Activated T-helper 1 cell treated with anti-CD3 and anti-CD28 coated beads, Interleukin-12 subunit alpha, Interleukin-12 subunit beta, Interleukin-2, Interleukin-4 antibody, amounts not matched to agents 30 ng/mL and 10 ng/mL and 1 ng/mL, durations not matched to agents 14 hours and 24 hours and 36 hours (primary cell): Measurements from ENCODE around the gene SCUBE3. TPM values are rescaled to one million over a fixed set of nuclear protein-coding genes. Genes with fewer than 3 reads are reported as not detected.

Source experiments
- DNase-seq: peaks from one replicate; pipeline ENCODE4 v3.0.0; 2021; ENCODE audit warnings: low spot score
- H3K27ac Mint-ChIP-seq: one replicate; pipeline ENCODE4 v1.8.0; 2021; ENCODE audit warnings: mild to moderate bottlenecking, mixed read lengths
- H3K27me3 Mint-ChIP-seq: one replicate; pipeline ENCODE4 v1.8.0; 2022; ENCODE audit warnings: mild to moderate bottlenecking, moderate library complexity, mixed read lengths; ENCODE audit not compliant: insufficient read depth
- H3K36me3 Mint-ChIP-seq: one replicate; pipeline ENCODE4 v1.8.0; 2021; ENCODE audit warnings: low read depth, mixed read lengths
- H3K4me1 Mint-ChIP-seq: one replicate; pipeline ENCODE4 v1.8.0; 2021; ENCODE audit warnings: low read depth, mixed read lengths
- H3K4me3 Mint-ChIP-seq: one replicate; pipeline ENCODE4 v1.8.0; 2021; ENCODE audit warnings: mild to moderate bottlenecking, moderate library complexity, mixed read lengths
- H3K9me3 Mint-ChIP-seq: one replicate; pipeline ENCODE4 v1.8.0; 2021; ENCODE audit warnings: mixed read lengths
- intact Hi-C: fragments of 100-400 bp; cut with micrococcal nuclease; formaldehyde crosslinking; loops from one replicate; pipeline ENCODE4 v1.15.1; 2024
- total RNA-seq: library from RNA; stranded (reverse); gene quantifications from 2 replicates; pipeline ENCODE4 v1.2.3, GENCODE V29; 2022

Gene SCUBE3
- total RNA-seq, 1 donor from 2014 or later: not detected

- Mint-ChIP-seq H3K27me3 (peaks cover 3% of the 10 kb centered on the region), H3K4me1 (peaks cover 7% of the 10 kb centered on the region), H3K4me3 (no peak overlapping the region), H3K27ac (no peak overlapping the region), H3K36me3 (peaks cover 2% of the 10 kb centered on the region), H3K9me3 (no peaks in the 10 kb centered on the region)
- peak; percentile 61 for DNase-seq
- intact Hi-C loops: loop anchor here (1.0 to 10.0 kb wide), 6 partner anchors 36 to 780 kb away; partner anchors contain the start of genes ANKS1A and TAF11
These were observed 27.4 kb downstream of the SCUBE3 start for GRCh38 chr6:35240838-35241801.

DNA sequence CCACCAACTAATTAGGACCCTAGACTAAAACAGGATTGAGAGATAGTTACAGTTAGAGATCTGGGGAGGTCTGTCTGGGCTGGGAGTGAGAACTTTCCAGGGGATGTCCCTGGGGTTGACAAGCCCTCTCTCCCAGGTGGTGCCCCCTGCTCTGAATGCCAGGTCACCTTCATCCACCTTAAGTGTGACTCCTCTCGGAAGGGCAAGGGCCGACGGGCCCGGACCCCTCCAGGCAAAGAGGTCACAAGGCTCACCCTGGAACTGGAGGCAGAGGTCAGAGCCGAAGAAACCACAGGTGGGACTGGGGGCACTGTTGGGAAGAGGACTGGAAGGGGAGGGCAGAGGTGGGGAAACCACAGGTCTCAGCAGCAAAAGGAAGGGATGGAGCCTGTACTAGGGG is 28.7 kb downstream of the SCUBE3 start:
- peaks cover 2% of the 10 kb centered on the region for H3K36me3 Mint-ChIP-seq
- intact Hi-C loops: loop anchor here (10.0 kb wide), 1 partner anchor 358 kb away; the partner anchor contains the start of genes ANKS1A and TAF11
- peaks cover 3% of the 10 kb centered on the region for H3K27me3 Mint-ChIP-seq

DNA sequence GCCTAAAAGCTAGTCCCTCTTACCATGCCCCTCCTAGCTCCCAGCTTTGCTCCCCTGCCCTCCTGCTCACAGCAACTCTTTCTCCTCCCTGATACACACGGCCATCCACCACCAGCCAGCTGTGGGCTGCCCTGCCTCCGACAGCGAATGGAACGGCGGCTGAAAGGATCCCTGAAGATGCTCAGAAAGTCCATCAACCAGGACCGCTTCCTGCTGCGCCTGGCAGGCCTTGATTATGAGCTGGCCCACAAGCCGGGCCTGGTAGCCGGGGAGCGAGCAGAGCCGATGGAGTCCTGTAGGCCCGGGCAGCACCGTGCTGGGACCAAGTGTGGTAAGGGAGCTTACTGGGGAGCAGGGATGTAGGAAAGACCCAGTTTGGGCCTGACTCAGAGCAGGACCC is 29.1 kb downstream of the SCUBE3 start:
- Mint-ChIP-seq H3K4me1 (peaks cover 11% of the 10 kb centered on the region), H3K27me3 (peaks cover 3% of the 10 kb centered on the region), H3K9me3 (no peaks in the 10 kb centered on the region), H3K36me3 (peaks cover 2% of the 10 kb centered on the region), H3K27ac (no peak overlapping the region), H3K4me3 (no peak overlapping the region)
- intact Hi-C loops: loop anchor here (10.0 kb wide), 1 partner anchor 358 kb away; the partner anchor contains the start of genes ANKS1A and TAF11
- DNase-seq: no peak

More for the DNA sequence above, 28.7 kb downstream of the SCUBE3 start:
- peaks cover 7% of the 10 kb centered on the region for H3K4me1 Mint-ChIP-seq
- H3K9me3 Mint-ChIP-seq: no peaks in the 10 kb centered on the region
- H3K27ac Mint-ChIP-seq: no peak overlapping the region
- H3K4me3 Mint-ChIP-seq: no peak overlapping the region
- DNase-seq: no peak

- Mint-ChIP-seq H3K9me3 (no peaks in the 10 kb centered on the region), H3K27ac (no peak overlapping the region), H3K36me3 (peaks cover 2% of the 10 kb centered on the region), H3K4me1 (peaks cover 17% of the 10 kb centered on the region), H3K27me3 (no peaks in the 10 kb centered on the region), H3K4me3 (no peak overlapping the region)
- no peak for DNase-seq
- intact Hi-C loops: loop anchor here (10.0 kb wide), 1 partner anchor 359 kb away; the partner anchor contains the start of genes ANKS1A and TAF11
These were observed 29.7 kb downstream of the SCUBE3 start for GRCh38 chr6:35243386-35243958.

- peaks cover 2% of the 10 kb centered on the region for H3K36me3 Mint-ChIP-seq
- H3K27ac Mint-ChIP-seq: no peak overlapping the region
- DNase-seq: no peak
- H3K9me3 Mint-ChIP-seq: no peaks in the 10 kb centered on the region
- intact Hi-C loops: loop anchor here (10.0 kb wide), 1 partner anchor 360 kb away; the partner anchor contains the start of genes ANKS1A and TAF11
- no peak overlapping the region for H3K4me3 Mint-ChIP-seq
- peaks cover 24% of the 10 kb centered on the region for H3K4me1 Mint-ChIP-seq
- H3K27me3 Mint-ChIP-seq: no peaks in the 10 kb centered on the region
These were observed 30.8 kb downstream of the SCUBE3 start for GRCh38 chr6:35244551-35244950.

GRCh38 chr6:35247642-35248231 is 34.0 kb downstream of the SCUBE3 start:
- intact Hi-C loops: loop anchor here (10.0 kb wide), 1 partner anchor 363 kb away; the partner anchor contains the start of genes ANKS1A and TAF11
- DNase-seq: no peak
- Mint-ChIP-seq H3K4me1 (peaks cover 27% of the 10 kb centered on the region), H3K4me3 (peak overlapping the region; percentile 2), H3K27ac (peak overlapping the region; percentile 0), H3K27me3 (no peaks in the 10 kb centered on the region), H3K36me3 (peaks cover 2% of the 10 kb centered on the region), H3K9me3 (no peaks in the 10 kb centered on the region)

DNA sequence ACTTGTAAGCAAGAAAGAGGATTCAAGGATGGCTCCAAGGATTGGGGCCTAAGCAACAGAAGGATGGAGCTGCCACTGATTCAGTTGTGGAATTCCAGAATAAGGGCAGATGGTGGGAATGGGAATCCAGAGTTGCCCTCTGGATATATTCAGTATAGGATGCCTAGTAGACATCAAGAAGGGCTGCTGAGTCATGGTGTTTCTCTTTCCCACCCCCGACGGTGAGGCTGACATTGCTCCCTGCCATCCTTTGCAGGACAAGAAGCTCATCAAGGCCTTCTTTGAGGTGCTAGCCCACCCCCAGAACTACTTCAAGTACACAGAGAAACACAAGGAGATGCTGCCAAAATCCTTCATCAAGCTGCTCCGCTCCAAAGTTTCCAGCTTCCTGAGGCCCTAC is 34.5 kb downstream of the SCUBE3 start:
- Mint-ChIP-seq H3K27ac (peak overlapping the region; percentile 0), H3K4me3 (no peak overlapping the region), H3K27me3 (no peaks in the 10 kb centered on the region), H3K4me1 (peaks cover 27% of the 10 kb centered on the region), H3K36me3 (peaks cover 2% of the 10 kb centered on the region), H3K9me3 (no peaks in the 10 kb centered on the region)
- intact Hi-C loops: loop anchor here (10.0 kb wide), 1 partner anchor 363 kb away; the partner anchor contains the start of genes ANKS1A and TAF11
- no peak for DNase-seq

GRCh38 chr6:35248965-35249364 is 35.2 kb downstream of the SCUBE3 start:
- intact Hi-C loops: loop anchor here (10.0 kb wide), 1 partner anchor 364 kb away; the partner anchor contains the start of genes ANKS1A and TAF11
- peaks cover 27% of the 10 kb centered on the region for H3K4me1 Mint-ChIP-seq
- no peaks in the 10 kb centered on the region for H3K27me3 Mint-ChIP-seq
- H3K27ac Mint-ChIP-seq: no peak overlapping the region
- DNase-seq: no peak
- H3K4me3 Mint-ChIP-seq: no peak overlapping the region
- peaks cover 2% of the 10 kb centered on the region for H3K36me3 Mint-ChIP-seq
- no peaks in the 10 kb centered on the region for H3K9me3 Mint-ChIP-seq

- Mint-ChIP-seq H3K4me3 (no peak overlapping the region), H3K4me1 (peaks cover 27% of the 10 kb centered on the region), H3K27me3 (no peaks in the 10 kb centered on the region), H3K27ac (no peak overlapping the region), H3K36me3 (no peaks in the 10 kb centered on the region), H3K9me3 (no peaks in the 10 kb centered on the region)
- intact Hi-C loops: no loop called here
- DNase-seq: no peak
These were observed 38.2 kb downstream of the SCUBE3 start for GRCh38 chr6:35251949-35252348.

GRCh38 chr6:35253249-35253648 is 39.5 kb downstream of the SCUBE3 start:
- no peak overlapping the region for H3K27ac Mint-ChIP-seq
- no peaks in the 10 kb centered on the region for H3K36me3 Mint-ChIP-seq
- no peak for DNase-seq
- intact Hi-C loops: no loop called here
- H3K9me3 Mint-ChIP-seq: no peaks in the 10 kb centered on the region
- H3K4me3 Mint-ChIP-seq: no peak overlapping the region
- peaks cover 19% of the 10 kb centered on the region for H3K4me1 Mint-ChIP-seq
- H3K27me3 Mint-ChIP-seq: no peaks in the 10 kb centered on the region

- Mint-ChIP-seq H3K4me3 (peak overlapping the region; percentile 96), H3K4me1 (peaks cover 31% of the 10 kb centered on the region), H3K27me3 (no peaks in the 10 kb centered on the region), H3K36me3 (peaks cover 2% of the 10 kb centered on the region), H3K9me3 (no peaks in the 10 kb centered on the region), H3K27ac (peak overlapping the region; percentile 88)
- no peak for DNase-seq
- intact Hi-C loops: loop anchor here (2.0 kb wide), 1 partner anchor 44 kb away; no protein-coding TSS in a partner anchor
These were observed 44.6 kb downstream of the SCUBE3 start for GRCh38 chr6:35258336-35258735.

- Mint-ChIP-seq H3K4me3 (peak overlapping the region; percentile 96), H3K27me3 (no peaks in the 10 kb centered on the region), H3K36me3 (peaks cover 2% of the 10 kb centered on the region), H3K9me3 (no peaks in the 10 kb centered on the region), H3K4me1 (peaks cover 35% of the 10 kb centered on the region), H3K27ac (peak overlapping the region; percentile 88)
- intact Hi-C loops: loop anchor here (1.0 to 2.0 kb wide), 6 partner anchors 44 to 502 kb away; partner anchors contain the start of genes ANKS1A, FANCE, PPARD and RPL10A
- no peak for DNase-seq
These were observed 45.1 kb downstream of the SCUBE3 start for GRCh38 chr6:35258858-35259193.
